Stimulated activated CD8-positive, alpha-beta memory T cell treated with anti-CD3 and anti-CD28 coated beads, Interleukin-2, amount 100 ng/mL, for 48 hours (primary cell): ENCODE data around the gene EXD3.

Source experiments
- DNase-seq, 2 donors: peaks; one replicate each; pipeline ENCODE4 v3.0.0-alpha.2; 2020; ENCODE audit warnings: low read depth in 2 of 2

Gene EXD3

GRCh38 chr9:137432687-137433348 is 9.9 kb upstream of the EXD3 start:
- no peak for DNase-seq

DNA sequence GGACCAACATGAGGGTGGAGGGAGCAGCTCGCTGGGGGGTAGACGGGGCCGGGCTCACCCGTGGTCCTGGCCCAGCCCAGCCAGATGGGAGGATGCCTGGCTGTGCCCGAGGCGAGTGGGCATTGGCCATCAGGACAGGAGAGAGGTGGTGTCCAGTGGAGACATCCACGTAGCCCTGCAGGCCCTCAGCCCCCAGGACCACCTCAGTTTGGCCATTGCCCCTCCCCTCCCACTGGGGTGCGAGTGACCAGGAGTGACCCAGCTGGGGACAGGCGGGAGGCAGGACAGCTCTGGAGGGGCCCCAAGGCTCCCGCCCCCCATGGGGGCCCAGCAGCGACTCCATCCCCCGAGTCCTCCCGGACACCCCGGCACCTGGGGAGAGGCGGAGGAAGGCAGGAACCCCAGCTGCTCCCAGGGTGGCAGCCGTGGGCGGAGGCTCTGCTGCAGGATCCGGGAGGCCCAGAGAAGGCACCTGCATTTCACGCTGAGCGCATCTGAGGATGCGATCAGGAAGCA is 8.5 kb upstream of the EXD3 start:
- DNase-seq: no peak

GRCh38 chr9:137430723-137431415 is 7.9 kb upstream of the EXD3 start:
- DNase-seq: no peak

DNA sequence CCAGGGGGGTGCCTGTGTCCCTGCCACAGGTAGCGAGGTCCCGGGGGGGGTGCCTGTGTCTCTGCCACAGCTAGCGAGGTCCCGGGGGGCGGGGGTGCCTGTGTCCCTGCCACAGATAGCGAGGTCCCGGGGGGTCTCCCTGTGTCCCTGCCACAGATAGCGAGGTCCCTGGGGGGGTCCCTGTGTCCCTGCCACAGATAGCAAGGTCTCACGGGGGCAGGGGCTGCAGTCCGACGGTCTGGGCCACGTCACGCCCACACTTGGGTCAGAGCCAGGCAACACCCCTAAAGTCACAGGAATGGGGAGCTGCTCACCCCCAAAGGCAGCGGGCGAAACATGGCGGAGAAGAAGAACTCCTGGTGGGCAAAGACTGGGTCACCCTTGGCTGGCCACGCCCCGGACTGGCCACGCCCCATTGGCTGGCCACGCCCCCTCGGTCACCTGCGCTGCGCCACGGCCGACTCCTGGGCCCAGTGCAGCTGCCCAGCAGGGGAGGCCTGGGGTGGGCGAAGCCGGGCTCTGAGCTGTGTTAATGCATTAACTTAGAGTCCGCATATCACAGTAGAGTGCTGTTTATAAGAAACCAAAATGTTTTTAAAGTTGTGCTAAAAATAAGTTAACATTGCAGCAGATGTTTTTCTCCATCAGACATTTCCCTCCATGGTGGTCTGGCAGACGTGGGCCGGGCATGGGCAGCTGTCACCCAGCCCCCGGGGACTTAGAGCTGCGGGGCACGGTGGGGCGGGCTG is 7.2 kb upstream of the EXD3 start:
- DNase-seq: no peak

DNA sequence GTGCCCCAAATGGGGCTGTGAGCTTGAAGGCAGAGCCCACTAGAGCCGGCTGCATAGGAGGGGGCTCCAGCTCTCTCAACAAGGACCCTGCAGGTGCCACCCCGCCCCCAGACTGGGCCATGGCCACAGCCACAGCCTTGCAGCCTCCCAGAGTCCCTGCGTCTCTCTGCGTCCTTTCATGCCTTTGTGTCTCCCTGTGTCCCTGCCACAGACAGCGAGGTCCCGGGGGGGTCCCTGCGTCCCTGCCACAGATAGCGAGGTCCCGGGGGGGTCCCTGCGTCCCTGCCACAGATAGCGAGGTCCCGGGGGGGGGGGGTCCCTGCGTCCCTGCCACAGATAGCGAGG is 6.6 kb upstream of the EXD3 start:
- DNase-seq: no peak

DNA sequence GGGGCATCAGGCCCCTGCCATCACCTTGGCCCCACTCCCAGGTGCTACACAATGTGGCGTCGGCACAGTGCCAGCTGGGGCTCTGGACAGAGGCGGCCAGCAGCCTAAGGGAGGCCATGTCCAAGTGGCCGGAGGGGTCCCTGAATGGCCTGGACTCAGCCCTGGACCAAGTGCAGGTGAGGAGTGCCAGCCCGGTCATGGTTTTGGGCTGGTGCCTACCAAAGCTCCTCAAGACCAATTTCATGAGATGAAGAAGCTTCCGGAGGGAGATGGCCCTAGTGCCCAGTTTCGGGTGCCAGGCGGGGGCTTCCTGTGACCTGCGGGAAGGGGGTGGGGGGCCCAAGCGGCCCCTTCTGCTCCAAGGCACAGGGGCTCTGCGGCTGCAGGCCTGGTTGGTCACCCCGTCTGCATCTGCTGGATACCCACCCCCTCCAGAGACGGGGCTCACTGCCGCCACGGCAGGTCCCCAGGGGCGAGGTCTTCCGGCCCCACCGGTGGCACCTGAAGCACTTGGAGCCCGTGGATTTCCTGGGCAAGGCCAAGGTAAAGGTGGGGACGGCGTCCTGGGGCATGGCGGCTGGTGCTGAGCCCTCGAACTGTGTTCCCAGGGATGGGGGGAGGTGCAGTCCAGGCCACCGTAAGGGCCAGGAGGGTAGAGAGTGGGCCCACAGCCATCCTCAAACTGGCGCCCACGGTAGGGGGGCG is 6.0 kb upstream of the EXD3 start:
- DNase-seq: no peak

DNA sequence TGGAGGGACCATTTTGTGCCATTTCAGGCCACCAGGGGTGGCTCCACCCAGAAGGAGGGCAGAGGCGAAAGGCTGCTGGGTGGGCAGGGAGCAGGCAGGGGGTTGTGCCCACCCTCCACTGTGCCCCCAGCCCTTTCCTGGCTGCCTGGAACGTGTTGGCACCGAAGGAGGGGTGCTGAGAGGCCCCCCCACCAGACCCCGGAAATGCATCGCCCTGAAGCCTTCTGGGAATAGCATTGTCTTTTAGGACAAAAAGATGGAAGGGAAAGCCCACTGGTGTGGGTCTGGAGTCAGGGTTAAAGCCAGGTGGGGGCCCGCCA is 5.3 kb upstream of the EXD3 start:
- no peak for DNase-seq

GRCh38 chr9:137427454-137428310 is 4.7 kb upstream of the EXD3 start:
- no peak for DNase-seq

DNA sequence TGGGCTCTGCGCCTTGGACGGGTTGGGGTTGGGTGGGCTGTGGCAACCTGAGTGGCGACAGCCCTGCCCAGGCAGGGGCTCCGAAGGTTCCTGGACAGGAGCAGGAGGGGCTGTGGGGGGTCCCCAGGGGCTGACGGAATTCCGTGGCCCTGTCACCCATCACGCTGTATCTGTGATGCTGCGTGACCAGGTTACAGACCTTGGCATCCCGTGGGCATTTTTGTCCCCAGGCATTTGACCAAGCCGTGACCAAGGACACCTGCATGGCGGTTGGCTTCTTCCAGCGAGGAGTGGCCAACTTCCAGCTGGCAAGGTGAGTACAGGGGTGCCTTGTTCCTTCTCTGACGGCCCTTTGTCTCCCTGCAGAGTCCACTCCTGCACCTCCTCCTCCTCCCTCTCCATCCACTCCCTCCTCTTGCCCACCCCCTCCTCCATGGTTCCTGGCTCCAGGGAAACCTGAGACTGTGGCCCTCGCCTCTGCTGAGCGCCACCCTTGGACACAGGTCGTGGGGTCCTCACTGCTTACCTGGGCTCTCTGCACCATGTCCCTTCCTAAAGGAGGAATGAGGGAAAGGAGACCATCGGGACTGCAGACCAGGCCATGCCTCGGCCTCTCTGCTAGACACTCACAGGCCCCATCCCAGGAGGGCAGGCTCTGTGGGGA is 3.2 kb upstream of the EXD3 start:
- no peak for DNase-seq

- no peak for DNase-seq
Observed at GRCh38 chr9:137423514-137424291, 741 bp upstream of the EXD3 start.

DNA sequence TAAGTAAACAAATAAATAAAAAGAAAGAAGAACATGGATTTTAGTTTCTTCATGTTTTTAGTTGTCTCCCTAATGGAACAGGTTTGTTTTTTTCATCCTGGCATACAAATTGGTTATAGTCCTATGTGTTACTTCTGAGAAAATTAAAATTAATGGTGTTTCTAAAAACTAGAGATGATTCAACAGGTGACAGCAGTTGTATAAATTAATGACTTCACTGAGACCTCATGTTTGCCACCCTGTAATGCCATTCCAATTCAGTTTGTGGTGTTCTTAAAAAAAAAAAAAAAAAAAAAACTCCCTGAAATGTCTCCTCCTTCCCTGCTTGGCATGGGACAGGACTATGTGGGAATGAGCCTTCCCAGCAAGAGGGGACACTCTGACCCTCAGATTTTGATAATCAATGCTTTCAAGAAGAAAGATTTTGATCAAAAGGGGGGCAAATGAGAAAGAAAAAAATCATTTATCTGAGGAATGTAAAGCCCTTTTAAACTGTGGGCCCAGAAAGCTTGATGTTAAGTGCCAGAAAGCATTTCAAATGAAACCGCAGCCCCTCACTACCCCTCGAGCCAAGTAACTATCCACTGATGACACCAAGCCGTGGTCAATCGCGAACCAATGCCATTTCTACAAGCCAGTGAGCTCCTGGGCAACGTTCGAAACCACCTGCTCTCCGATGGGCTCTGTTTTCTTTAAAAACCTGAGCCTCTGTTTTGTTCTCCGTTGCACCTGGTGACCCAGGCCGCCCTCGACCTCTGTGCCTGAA is 941 bp downstream of the EXD3 start:
- no peak for DNase-seq

DNA sequence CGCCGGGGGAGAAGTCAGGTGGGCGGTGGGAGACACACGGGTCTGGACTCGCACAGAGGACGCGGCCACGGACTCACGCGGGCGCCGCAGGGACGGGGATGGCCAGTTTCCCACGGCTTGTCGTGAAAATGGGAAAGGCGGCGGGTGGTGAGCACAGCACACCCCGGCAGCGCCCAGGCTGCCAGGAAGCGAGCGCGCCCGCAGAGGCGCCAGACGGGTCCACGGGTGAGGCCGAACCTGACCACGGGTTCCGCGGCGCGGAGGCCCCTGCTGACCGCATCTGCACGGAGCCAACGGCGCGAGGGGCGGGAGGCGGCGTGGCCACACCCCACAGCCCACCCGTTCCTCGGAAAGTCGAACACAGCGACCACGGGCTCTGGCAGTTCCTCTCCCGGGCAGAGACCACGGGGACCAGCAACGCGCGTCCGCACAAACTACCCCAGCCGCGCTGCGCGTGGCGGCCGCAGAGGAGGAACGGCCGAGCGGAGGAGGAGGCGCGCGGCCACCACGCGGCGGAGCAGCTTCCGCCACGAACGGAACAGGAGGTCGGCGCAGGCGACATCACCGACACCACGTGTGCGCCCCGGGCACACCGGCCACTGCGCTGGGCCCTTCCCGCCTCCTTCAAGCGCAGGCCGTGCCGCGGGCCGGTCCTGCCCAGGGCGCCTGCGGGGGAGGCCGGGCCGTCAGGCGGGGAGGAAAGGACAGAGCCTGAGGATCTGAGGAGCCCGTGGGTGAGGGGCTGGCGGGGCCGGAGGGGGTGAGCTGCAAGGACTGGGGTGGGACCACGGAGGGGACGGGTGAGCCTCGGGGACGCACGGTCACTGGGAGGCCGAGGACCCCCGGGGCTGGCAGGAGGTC is 5.6 kb downstream of the EXD3 start:
- no peak for DNase-seq

GRCh38 chr9:137416563-137417151 is 6.3 kb downstream of the EXD3 start:
- no peak for DNase-seq

DNA sequence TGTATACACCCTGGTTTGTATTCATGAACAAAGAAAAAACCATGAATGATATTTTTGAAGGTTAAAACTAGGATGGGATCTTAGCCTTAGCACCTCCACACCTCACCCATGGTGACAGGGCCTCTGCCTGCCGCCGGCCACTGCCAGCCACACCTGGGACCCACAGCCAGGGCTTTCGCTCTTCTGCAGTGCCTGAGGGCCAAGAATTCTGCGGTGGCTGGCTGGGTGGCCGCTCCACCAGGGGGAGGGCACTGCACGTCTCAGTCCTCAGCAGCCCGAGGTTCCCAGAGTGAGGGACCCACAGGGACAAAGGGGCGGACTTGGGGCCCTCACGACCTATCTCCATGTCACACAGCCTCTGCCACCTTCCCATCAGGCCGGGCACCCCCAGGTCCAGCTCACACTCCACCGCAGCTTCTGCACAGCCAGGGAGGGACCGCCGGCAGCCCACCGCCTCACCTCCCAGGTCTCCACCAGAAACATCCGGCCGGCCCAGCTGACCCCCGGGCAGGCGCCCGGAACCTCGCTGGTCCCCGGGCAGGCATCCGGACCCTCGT is 6.9 kb downstream of the EXD3 start:
- DNase-seq: no peak

GRCh38 chr9:137415451-137415850 is 7.5 kb downstream of the EXD3 start:
- DNase-seq: no peak

- no peak for DNase-seq
Observed at GRCh38 chr9:137412431-137412830, 10.5 kb downstream of the EXD3 start.

- peak; percentile 39 to 51 for DNase-seq
Observed at GRCh38 chr9:137411645-137412380, 11.1 kb downstream of the EXD3 start.
